Stimulated activated CD4-positive, alpha-beta T cell treated with anti-CD3 and anti-CD28 coated beads, Interleukin-15, amount 100 ng/mL, for 48 hours (primary cell): ENCODE measurements around the gene SLC11A2.
A peak's percentile ranks its signal among the peaks of the same experiment; 100 is the strongest.
"Not testable (repeated sequence)": the region's sequence is repeated elsewhere in the genome, so short reads cannot be mapped to it uniquely, and the experiment has no call there.

ENCODE experiments used
- DNase-seq, 2 donors: peaks; one replicate each; pipeline ENCODE4 v3.0.0-alpha.2; 2020; ENCODE audit warnings: low read depth in 2 of 2

SLC11A2 gene

GRCh38 chr12:51025338-51025835 lies 797 bp downstream of the SLC11A2 start:
- no peak for DNase-seq

- no peak for DNase-seq
Observed at GRCh38 chr12:51023625-51024382, 2.4 kb downstream of the SLC11A2 start.

DNA sequence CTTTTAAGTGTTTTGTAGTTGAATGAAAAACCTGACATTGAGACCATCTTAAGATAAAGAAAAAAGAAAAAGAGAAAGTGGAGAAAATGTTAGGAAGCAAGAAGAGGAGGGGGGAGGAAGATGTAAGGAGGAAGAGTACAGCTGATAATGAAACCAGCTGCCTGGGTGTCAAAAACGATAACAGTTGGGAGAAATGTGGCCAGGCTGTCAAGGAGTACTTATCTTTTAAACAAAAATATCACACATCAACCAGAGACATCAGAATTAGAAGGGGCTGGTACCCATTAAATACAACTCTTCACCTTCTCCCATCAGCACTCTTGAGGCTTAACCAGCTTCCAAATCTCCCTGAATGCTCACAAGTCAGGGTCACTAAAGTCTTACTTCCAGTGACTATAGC lies 4.5 kb downstream of the SLC11A2 start:
- no peak for DNase-seq

- DNase-seq: no peak
Observed at GRCh38 chr12:51020448-51021182, 5.6 kb downstream of the SLC11A2 start.

- no peak for DNase-seq
Observed at GRCh38 chr12:51019927-51020326, 6.3 kb downstream of the SLC11A2 start.

DNA sequence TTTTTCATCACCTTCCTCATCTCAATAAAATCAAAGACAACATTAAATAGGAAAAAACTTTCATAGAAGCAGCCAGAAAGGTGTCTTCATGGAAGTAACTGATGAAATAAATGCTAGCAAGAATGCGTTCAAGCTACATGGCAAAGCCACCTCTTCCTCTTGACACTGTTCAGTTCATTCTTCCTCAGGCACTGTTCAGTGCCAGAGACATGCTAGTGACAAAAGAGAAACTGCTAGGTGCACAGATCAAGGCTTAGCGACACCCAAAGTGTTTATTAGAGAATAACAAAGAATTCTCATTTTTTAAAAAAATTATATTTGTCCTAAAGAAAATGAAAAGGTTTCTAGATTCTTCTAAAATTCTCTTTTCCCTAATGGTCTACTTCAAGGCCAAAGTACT lies 7.2 kb downstream of the SLC11A2 start:
- DNase-seq: no peak

DNA sequence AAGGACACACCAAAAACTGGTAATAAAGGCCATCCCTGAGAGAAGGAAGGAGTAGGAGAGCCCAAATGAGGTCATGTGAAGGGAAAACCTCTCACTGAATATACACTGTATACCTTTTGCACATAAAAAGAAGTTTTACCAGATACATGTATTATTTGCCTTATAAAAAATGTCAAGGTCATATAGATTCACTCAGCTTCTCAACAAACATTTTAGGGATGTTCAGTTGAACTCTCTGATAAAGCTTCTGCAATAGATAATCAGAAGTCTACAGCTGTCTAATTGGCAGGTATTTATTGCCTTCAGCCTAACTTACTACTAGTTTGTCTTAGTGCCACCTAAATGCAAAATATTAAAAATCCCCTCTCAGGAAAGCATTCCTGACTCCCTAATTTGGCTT lies 8.7 kb downstream of the SLC11A2 start:
- DNase-seq: no peak

DNA sequence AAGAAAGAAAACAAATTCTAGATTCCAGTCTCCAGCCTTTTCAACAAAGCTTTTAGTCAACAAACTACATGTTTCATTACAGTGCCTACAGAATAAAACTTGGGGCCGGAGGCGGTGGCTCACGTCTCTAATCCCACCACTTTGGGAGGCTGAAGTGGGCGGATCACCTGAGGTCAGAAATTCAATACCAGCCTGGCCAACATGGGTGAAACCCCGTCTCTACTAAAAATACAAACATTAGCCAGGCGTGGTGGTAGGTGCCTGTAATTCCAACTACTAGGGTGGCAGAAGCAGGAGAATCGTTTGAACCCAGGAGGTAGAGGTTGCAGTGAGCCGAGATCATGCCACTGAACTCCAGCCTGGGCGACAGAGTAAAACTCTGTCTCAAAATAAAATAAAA lies 11.7 kb downstream of the SLC11A2 start:
- DNase-seq: not testable (repeated sequence)

DNA sequence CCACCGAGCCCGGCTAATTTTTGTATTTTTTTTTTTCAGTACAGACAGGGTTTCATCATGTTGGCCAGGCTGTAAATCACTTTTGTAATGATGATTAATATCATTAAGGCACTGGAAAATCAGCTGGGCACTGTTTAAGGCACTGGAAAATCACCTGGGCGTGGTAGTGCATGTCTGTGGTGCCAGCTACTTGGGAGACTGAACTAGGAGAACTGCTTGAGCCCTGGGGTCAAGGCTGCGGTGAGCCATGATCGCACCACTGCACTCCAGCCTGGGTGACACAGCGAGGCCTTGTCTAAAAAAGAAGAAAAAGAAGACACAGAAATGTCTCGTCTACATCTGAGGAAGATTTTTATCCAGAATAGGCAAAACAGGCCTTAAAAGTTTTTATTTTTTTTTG lies 12.7 kb downstream of the SLC11A2 start:
- DNase-seq: no peak

DNA sequence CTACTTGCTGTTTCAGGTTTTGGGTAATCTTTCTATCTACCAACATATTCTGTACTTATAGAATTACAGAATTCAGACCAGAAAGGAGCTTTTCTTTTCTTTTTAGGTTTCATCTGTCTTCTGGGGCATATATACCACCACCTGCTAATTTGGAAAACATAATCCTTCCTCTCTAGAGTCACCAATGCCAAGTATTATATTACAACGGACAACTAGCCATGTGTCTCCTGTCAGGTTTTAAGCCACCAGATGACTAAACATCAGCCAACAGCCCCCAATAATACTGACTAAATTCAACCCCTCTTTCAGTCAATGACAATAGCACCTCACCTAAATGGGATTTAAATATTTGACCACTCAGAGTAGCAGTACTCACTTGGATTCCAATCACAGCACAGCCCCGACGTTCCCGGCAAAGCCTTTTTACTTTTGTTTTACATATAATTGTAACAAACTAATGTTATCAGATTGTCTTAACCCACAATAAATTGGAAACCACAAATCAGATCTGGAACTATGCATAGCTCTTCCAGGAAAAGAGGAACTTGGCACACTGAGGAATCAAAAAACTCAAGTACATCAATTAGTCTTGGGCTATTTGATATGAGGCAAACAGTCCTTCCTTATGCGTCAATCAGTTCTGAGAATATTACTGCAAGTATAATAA lies 13.5 kb downstream of the SLC11A2 start:
- no peak for DNase-seq

DNA sequence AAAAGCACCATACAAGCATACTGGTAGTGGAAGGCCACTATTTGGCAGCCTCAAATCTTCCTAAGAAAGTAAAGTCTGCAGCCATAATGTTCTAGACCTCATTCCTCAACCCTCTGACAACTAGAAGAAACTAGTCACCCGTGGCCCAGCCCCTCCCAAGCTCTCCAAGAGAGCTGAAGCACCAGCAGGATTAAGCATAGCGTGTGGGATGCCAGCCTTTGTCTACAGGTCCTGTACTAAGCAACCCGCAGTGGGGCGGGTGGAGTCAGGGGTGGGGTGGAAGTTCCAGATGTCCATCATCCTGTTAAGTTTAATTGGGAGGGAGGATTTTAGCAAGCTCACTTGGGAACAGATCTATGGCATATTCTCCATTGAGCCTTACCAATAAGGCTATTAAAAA lies 14.2 kb downstream of the SLC11A2 start:
- DNase-seq: no peak

GRCh38 chr12:51009056-51009440 lies 17.1 kb downstream of the SLC11A2 start:
- DNase-seq: peak in 1 of 2 donors; percentile 55

GRCh38 chr12:51008329-51009055 lies 17.7 kb downstream of the SLC11A2 start:
- no peak for DNase-seq

GRCh38 chr12:51005671-51006070 lies 20.5 kb downstream of the SLC11A2 start:
- no peak for DNase-seq

DNA sequence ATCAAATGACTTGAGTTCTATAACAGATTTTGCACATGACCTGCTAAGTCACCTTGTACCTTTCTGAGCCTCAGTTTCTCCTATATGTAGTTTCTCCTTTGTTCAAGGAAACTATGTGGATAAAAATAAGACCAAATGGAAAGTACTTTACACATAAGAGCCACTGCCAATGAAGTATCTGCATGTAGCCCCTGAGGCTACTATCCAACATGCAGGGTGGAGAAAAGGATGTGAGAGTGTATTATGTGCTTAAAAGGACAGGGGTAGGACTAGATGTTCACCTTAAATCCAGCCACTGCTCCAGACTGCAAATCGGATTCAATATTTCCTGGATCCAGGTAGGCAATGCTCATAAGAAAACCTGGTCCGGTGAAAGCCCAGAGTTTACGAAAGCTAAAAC lies 21.2 kb downstream of the SLC11A2 start:
- no peak for DNase-seq

DNA sequence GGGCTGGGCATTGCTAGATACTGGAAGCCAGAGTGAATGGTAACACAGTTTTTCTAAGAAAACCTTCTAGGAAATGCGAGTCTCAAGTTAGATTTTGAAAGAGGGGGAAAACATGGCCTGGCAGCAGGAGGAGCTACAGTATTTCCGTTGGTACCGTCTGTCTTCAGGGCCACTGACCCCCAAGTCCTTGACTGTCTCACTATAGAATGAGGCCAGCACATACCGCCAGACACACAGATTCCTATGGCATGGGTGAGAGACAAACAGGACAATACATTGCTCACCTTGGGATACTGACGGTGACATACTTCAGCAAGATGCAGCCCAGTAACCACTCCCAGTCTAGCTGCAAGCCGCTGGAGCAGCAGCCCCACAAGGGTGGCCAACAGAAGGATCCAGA lies 21.7 kb downstream of the SLC11A2 start:
- DNase-seq: no peak

- no peak for DNase-seq
Observed at GRCh38 chr12:51001799-51002198, 24.4 kb downstream of the SLC11A2 start.

DNA sequence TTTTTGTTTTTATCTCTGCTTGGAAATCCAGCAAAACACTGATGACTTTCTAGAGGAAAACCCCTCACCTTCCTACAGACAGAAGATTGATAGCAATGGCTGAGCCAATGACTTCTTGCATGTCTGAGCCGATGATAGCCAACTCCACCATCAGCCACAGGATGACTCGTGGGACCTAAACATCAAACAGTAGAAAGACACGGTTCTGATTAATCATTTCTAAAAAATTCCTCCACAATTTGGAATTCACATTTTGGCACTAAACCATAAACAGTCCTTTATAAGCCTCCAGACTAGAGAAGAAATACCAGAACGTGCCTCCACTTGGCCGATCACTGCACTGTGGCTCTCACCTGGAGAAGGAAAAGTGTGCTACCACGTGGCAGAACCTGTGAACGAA lies 25.9 kb downstream of the SLC11A2 start:
- no peak for DNase-seq

DNA sequence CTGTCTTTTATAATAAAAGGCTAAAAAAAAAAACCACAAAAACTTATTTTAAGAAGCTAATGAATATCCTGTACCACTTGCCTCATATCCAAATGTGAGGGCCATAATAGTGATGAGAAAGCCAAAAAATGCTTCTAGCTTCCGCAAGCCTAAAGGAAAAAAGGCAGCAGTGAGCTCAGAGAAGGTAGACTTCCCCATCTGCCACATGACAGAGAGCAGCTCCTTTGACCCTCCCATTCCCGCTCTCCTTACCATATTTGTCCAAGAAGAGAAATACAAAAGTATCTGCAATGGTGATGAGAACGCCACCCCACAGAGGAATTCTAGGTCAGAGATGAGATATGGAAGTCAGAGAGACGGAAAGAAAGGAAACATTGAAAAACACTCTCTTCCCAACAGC lies 27.1 kb downstream of the SLC11A2 start:
- no peak for DNase-seq

DNA sequence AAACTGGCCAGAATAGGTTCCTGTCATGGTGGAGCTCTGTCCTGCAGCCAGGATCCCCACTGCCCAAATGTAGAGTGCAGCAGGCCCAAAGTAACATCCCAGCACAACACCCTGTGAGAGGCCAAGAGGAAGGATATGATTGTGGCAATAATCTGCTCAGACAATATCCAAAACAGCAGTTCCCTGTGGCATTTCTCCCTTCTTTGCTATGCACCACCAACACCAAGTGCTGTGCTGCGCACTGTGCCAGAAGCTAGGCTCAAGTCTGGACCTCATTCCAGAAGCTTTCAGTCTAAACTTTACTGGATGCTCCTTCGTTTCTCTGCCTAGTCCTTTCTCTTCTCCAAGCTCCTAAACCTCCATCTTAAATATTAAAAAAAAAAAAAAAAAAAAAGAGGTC lies 33.4 kb downstream of the SLC11A2 start:
- DNase-seq: no peak

GRCh38 chr12:50991291-50991690 lies 34.9 kb downstream of the SLC11A2 start:
- no peak for DNase-seq

- DNase-seq: no peak
Observed at GRCh38 chr12:50990791-50991190, 35.4 kb downstream of the SLC11A2 start.
